Adrenal gland (tissue), 5 donors: ENCODE results near the gene ZFYVE1.
"Not testable (repeated sequence)": the region's sequence is repeated elsewhere in the genome, so short reads cannot be mapped to it uniquely, and the experiment has no call there.

Source experiments
- POLR2A ChIP-seq, 2 donors: fragments of 450-650 bp; IDR thresholded peaks; one replicate each; pipeline ENCODE4 v1.6.1; 2017; ENCODE audit warnings: antibody characterized with exemption in 2 of 2, mild to moderate bottlenecking in 2 of 2, moderate library complexity in 1 of 2
- TF ChIP-seq, protein P1 (sequence below), 6 experiments: fragments of 450-650 bp in 4 of 6; fragments of 200-600 bp in 2 of 6; sonication (generic) in 1 of 6; IDR thresholded peaks; 1 replicate in 5 of 6; 2 replicates in 1 of 6; pipeline versions ENCODE4 v1.5.1 to v1.8.0; 2016 to 2021; ENCODE audit warnings: antibody characterized with exemption in 6 of 6, mild to moderate bottlenecking in 2 of 6, moderate library complexity in 1 of 6
- donor health status: DM: no; HTN: no; CAD: no.

DNA sequence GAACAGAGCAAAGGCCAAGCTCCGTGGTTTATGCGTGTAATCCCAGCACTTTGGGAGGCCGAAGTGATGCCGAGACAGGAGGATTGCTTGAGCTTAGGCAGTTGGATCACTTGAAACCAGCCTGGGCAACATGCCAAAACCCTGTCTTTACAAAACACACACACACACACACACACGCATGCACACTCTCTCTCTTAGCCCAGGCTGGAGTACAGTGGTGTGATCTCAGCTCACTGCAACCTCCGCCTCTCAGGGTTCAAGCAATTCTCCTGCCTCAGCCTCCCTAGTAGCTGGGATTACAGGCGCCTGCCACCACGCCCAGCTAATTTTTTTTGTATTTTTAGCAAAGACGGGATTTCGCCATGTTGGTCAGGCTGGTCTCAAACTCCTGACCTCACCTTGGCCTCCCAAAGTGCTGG, 64.6 kb downstream of the ZFYVE1 start:
- TF ChIP-seq, protein P1, sequence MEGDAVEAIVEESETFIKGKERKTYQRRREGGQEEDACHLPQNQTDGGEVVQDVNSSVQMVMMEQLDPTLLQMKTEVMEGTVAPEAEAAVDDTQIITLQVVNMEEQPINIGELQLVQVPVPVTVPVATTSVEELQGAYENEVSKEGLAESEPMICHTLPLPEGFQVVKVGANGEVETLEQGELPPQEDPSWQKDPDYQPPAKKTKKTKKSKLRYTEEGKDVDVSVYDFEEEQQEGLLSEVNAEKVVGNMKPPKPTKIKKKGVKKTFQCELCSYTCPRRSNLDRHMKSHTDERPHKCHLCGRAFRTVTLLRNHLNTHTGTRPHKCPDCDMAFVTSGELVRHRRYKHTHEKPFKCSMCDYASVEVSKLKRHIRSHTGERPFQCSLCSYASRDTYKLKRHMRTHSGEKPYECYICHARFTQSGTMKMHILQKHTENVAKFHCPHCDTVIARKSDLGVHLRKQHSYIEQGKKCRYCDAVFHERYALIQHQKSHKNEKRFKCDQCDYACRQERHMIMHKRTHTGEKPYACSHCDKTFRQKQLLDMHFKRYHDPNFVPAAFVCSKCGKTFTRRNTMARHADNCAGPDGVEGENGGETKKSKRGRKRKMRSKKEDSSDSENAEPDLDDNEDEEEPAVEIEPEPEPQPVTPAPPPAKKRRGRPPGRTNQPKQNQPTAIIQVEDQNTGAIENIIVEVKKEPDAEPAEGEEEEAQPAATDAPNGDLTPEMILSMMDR (IDR thresholded peaks at IDR 0.05) = not testable (repeated sequence)
- TF ChIP-seq POLR2A (IDR thresholded peaks at IDR 0.05) = not testable (repeated sequence)
